Duodenal mucosa (tissue), 2 donors: ENCODE results near the gene SLC25A12.
"Not testable (repeated sequence)": the region's sequence is repeated elsewhere in the genome, so short reads cannot be mapped to it uniquely, and the experiment has no call there.

Experiments used
- H3K27ac ChIP-seq: one replicate; pipeline ENCODE4 v1.7.0; 2013; ENCODE audit warnings: low read depth, low read length
- H3K27me3 ChIP-seq, 2 donors: one replicate each; pipeline ENCODE4 v1.7.0; 2013; ENCODE audit warnings: low read length in 2 of 2, control low read depth in 1 of 2; ENCODE audit not compliant: insufficient read depth in 2 of 2, control insufficient read depth in 1 of 2
- H3K36me3 ChIP-seq, 2 donors: one replicate each; pipeline ENCODE4 v1.7.0; 2013; ENCODE audit warnings: low read length in 2 of 2, control low read depth in 1 of 2; ENCODE audit not compliant: insufficient read depth in 2 of 2, control insufficient read depth in 1 of 2
- H3K4me1 ChIP-seq, 2 donors: one replicate each; pipeline ENCODE4 v1.7.0; 2013; ENCODE audit warnings: low read length in 2 of 2, control low read depth in 1 of 2; ENCODE audit not compliant: insufficient read depth in 2 of 2, control insufficient read depth in 1 of 2
- H3K4me3 ChIP-seq, 2 donors: one replicate each; pipeline ENCODE4 v1.7.0; 2013; ENCODE audit warnings: low read length in 2 of 2, low read depth in 1 of 2
- H3K9ac ChIP-seq, 2 donors: one replicate each; pipeline ENCODE4 v1.7.0; 2013; ENCODE audit warnings: low read length in 2 of 2, low read depth in 1 of 2
- H3K9me3 ChIP-seq, 2 donors: one replicate each; pipeline ENCODE4 v1.7.0; 2013; ENCODE audit warnings: low read length in 2 of 2, control low read depth in 1 of 2; ENCODE audit not compliant: control insufficient read depth in 1 of 2

Gene SLC25A12

GRCh38 chr2:171774581-171774980 is 119.5 kb downstream of the SLC25A12 start:
- not testable (repeated sequence) for H3K4me1 ChIP-seq, H3K4me3 ChIP-seq, H3K27ac ChIP-seq, H3K27me3 ChIP-seq, H3K36me3 ChIP-seq, H3K9ac ChIP-seq
- peaks cover 3 to 12% of the 10 kb centered on the region in 2 donors for H3K9me3 ChIP-seq

GRCh38 chr2:171772373-171772772 is 121.7 kb downstream of the SLC25A12 start:
- Histone ChIP-seq H3K9ac (no peak overlapping the region), H3K9me3 (peaks cover 0 to 3% of the 10 kb centered on the region in 2 donors), H3K36me3 (no peaks in the 10 kb centered on the region), H3K4me3 (no peak overlapping the region), H3K27me3 (no peaks in the 10 kb centered on the region), H3K4me1 (no peaks in the 10 kb centered on the region), H3K27ac (no peak overlapping the region)

- Histone ChIP-seq H3K27ac (no peak overlapping the region), H3K4me1 (no peaks in the 10 kb centered on the region), H3K4me3 (no peak overlapping the region), H3K27me3 (no peaks in the 10 kb centered on the region), H3K9me3 (peaks cover 0 to 3% of the 10 kb centered on the region in 2 donors), H3K9ac (no peak overlapping the region), H3K36me3 (no peaks in the 10 kb centered on the region)
Observed at GRCh38 chr2:171771463-171771862, 122.6 kb downstream of the SLC25A12 start.

- no peaks in the 10 kb centered on the region for H3K9me3 ChIP-seq
- H3K4me3 ChIP-seq = no peak overlapping the region
- H3K36me3 ChIP-seq = peaks cover 0 to 10% of the 10 kb centered on the region in 2 donors
- no peaks in the 10 kb centered on the region for H3K4me1 ChIP-seq
- no peaks in the 10 kb centered on the region for H3K27me3 ChIP-seq
- no peak overlapping the region for H3K9ac ChIP-seq
- H3K27ac ChIP-seq = no peak overlapping the region
Observed at GRCh38 chr2:171763602-171764001, 130.4 kb downstream of the SLC25A12 start.

- H3K4me3 ChIP-seq = no peak overlapping the region
- no peaks in the 10 kb centered on the region for H3K27me3 ChIP-seq
- no peak overlapping the region for H3K9ac ChIP-seq
- H3K9me3 ChIP-seq = no peaks in the 10 kb centered on the region
- no peak overlapping the region for H3K27ac ChIP-seq
- no peaks in the 10 kb centered on the region for H3K4me1 ChIP-seq
- peaks cover 0 to 10% of the 10 kb centered on the region in 2 donors for H3K36me3 ChIP-seq
Observed at GRCh38 chr2:171762879-171763573, 131.0 kb downstream of the SLC25A12 start.

- not testable (repeated sequence) for H3K27me3 ChIP-seq, H3K4me1 ChIP-seq, H3K36me3 ChIP-seq, H3K4me3 ChIP-seq, H3K27ac ChIP-seq, H3K9ac ChIP-seq, H3K9me3 ChIP-seq
Observed at GRCh38 chr2:171761176-171761575, 132.9 kb downstream of the SLC25A12 start.

- H3K9ac ChIP-seq, H3K4me3 ChIP-seq, H3K27ac ChIP-seq, H3K9me3 ChIP-seq, H3K4me1 ChIP-seq, H3K27me3 ChIP-seq: not testable (repeated sequence)
- H3K36me3 ChIP-seq = peaks cover 0 to 14% of the 10 kb centered on the region in 2 donors
Observed at GRCh38 chr2:171758762-171759161, 135.3 kb downstream of the SLC25A12 start.

- H3K27me3 ChIP-seq = no peaks in the 10 kb centered on the region
- H3K36me3 ChIP-seq = peaks cover 10 to 31% of the 10 kb centered on the region in 2 donors
- H3K27ac ChIP-seq = no peak overlapping the region
- H3K9ac ChIP-seq = no peak overlapping the region
- no peaks in the 10 kb centered on the region for H3K4me1 ChIP-seq
- H3K9me3 ChIP-seq = no peaks in the 10 kb centered on the region
- H3K4me3 ChIP-seq = no peak overlapping the region
Observed at GRCh38 chr2:171754254-171754939, 139.6 kb downstream of the SLC25A12 start.

GRCh38 chr2:171747371-171747770 is 146.7 kb downstream of the SLC25A12 start:
- Histone ChIP-seq H3K9me3 (no peaks in the 10 kb centered on the region), H3K36me3 (peaks cover 33 to 72% of the 10 kb centered on the region in 2 donors), H3K27ac (no peak overlapping the region), H3K4me1 (no peaks in the 10 kb centered on the region), H3K9ac (no peak overlapping the region), H3K4me3 (no peak overlapping the region), H3K27me3 (no peaks in the 10 kb centered on the region)

GRCh38 chr2:171745806-171746205 is 148.2 kb downstream of the SLC25A12 start:
- no peak overlapping the region for H3K9ac ChIP-seq
- peaks cover 37 to 68% of the 10 kb centered on the region in 2 donors for H3K36me3 ChIP-seq
- no peaks in the 10 kb centered on the region for H3K9me3 ChIP-seq
- H3K4me3 ChIP-seq = no peak overlapping the region
- no peaks in the 10 kb centered on the region for H3K4me1 ChIP-seq
- H3K27me3 ChIP-seq = no peaks in the 10 kb centered on the region
- H3K27ac ChIP-seq = no peak overlapping the region
